T1000 (cell line): ENCODE measurements around the gene MUSTN1.

Experiments used
- DNase-seq: peaks from one replicate; lab custom pipeline; 2025; ENCODE audit warnings: mixed read lengths; lab: John Stamatoyannopoulos, UW

The MUSTN1 gene

GRCh38 chr3:52834871-52835501 is at the start of gene MUSTN1:
TSS of gene MUSTN1 (minus strand) at chr3:52835019. CDS start at chr3:52834948, 71 bp downstream.
- no peak for DNase-seq

GRCh38 chr3:52882377-52882776 is 47.6 kb upstream of the MUSTN1 start:
- no peak for DNase-seq

GRCh38 chr3:52881871-52882270 is 47.1 kb upstream of the MUSTN1 start:
- DNase-seq, result no peak

- DNase-seq, result no peak
Observed at GRCh38 chr3:52880474-52880873, 45.7 kb upstream of the MUSTN1 start.

GRCh38 chr3:52880047-52880446 is 45.2 kb upstream of the MUSTN1 start:
- no peak for DNase-seq

- DNase-seq, result no peak
Observed at GRCh38 chr3:52879581-52879980, 44.8 kb upstream of the MUSTN1 start.

- no peak for DNase-seq
Observed at GRCh38 chr3:52879090-52879489, 44.3 kb upstream of the MUSTN1 start.

- no peak for DNase-seq
Observed at GRCh38 chr3:52877085-52877484, 42.3 kb upstream of the MUSTN1 start.

- DNase-seq, result no peak
Observed at GRCh38 chr3:52874864-52875587, 40.2 kb upstream of the MUSTN1 start.

- DNase-seq, result no peak
Observed at GRCh38 chr3:52874160-52874701, 39.4 kb upstream of the MUSTN1 start.

- no peak for DNase-seq
Observed at GRCh38 chr3:52873433-52874159, 38.8 kb upstream of the MUSTN1 start.

GRCh38 chr3:52872245-52872644 is 37.4 kb upstream of the MUSTN1 start:
- DNase-seq, result no peak

- DNase-seq, result no peak
Observed at GRCh38 chr3:52871761-52872160, 36.9 kb upstream of the MUSTN1 start.

GRCh38 chr3:52870471-52870870 is 35.7 kb upstream of the MUSTN1 start:
- no peak for DNase-seq

GRCh38 chr3:52866427-52866826 is 31.6 kb upstream of the MUSTN1 start:
- no peak for DNase-seq

- DNase-seq, result no peak
Observed at GRCh38 chr3:52865994-52866393, 31.2 kb upstream of the MUSTN1 start.

- no peak for DNase-seq
Observed at GRCh38 chr3:52860424-52860768, 25.6 kb upstream of the MUSTN1 start.

- DNase-seq, result no peak
Observed at GRCh38 chr3:52859686-52860423, 25.0 kb upstream of the MUSTN1 start.

GRCh38 chr3:52857864-52858263 is 23.0 kb upstream of the MUSTN1 start:
- no peak for DNase-seq

GRCh38 chr3:52857133-52857532 is 22.3 kb upstream of the MUSTN1 start:
- DNase-seq, result no peak

GRCh38 chr3:52856666-52857065 is 21.8 kb upstream of the MUSTN1 start:
- DNase-seq, result no peak

GRCh38 chr3:52854013-52854412 is 19.2 kb upstream of the MUSTN1 start:
- no peak for DNase-seq
